BLaER1 (cell line): ENCODE data around the gene TYW1.
"Not testable (repeated sequence)": the region's sequence is repeated elsewhere in the genome, so short reads cannot be mapped to it uniquely, and the experiment has no call there.

Experiments
- H3K27ac ChIP-seq: shearing (Covaris generic); formaldehyde crosslinking; 2 replicates; pipeline ENCODE4 v1.8.1; 2022
- H3K27me3 ChIP-seq: shearing (Covaris generic); formaldehyde crosslinking; 2 replicates; pipeline ENCODE4 v1.8.1; 2022
- H3K36me3 ChIP-seq: shearing (Covaris generic); formaldehyde crosslinking; 2 replicates; pipeline ENCODE4 v1.8.1; 2022
- H3K4me1 ChIP-seq: shearing (Covaris generic); formaldehyde crosslinking; 2 replicates; pipeline ENCODE4 v1.8.1; 2022
- H3K4me2 ChIP-seq: shearing (Covaris generic); formaldehyde crosslinking; 2 replicates; pipeline ENCODE4 v1.8.1; 2022
- H3K4me3 ChIP-seq: shearing (Covaris generic); formaldehyde crosslinking; 2 replicates; pipeline ENCODE4 v1.8.1; 2022
- H3K9ac ChIP-seq: shearing (Covaris generic); formaldehyde crosslinking; 2 replicates; pipeline ENCODE4 v1.8.1; 2022
- H3K9me3 ChIP-seq: shearing (Covaris generic); formaldehyde crosslinking; 2 replicates; pipeline ENCODE4 v1.8.1; 2022
- H4K20me1 ChIP-seq: shearing (Covaris generic); formaldehyde crosslinking; 2 replicates; pipeline ENCODE4 v1.8.1; 2022
- Cebpa-rat ChIP-seq: shearing (Covaris generic); IDR thresholded peaks from 2 replicates; pipeline ENCODE4 v1.8.1; 2022

The TYW1 gene

DNA sequence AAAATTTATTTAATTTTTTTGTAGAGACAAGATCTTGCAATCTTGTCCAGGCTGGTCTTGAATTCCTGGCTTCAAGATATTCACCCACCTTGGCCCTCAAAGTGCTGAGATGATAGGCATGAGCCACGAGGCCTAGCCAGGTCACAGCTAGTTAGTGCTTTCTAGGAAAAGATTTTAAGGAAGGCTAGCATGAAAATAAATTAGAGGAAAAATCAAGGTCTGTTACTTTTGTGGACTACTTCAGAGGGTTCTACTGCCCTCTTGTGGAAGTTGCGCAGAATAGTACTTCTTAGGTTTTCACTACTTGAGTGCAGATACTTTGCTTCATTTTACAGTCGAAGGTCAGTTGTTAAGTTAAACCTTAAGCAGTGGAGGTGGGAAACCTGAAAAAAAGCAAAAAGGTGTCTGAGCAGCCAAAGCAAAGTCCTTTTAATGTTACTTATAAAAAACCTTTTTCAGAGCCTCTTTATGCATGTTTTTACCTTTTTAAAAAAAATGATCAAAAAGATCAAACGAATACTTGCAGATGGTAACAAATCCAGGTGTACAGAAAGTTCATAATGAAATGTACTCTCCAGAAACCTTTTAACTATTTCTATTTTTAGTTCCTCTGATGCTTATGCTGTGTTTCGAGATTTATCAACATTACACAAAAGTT lies 4.1 kb downstream of the TYW1 start:
- Histone ChIP-seq H3K36me3 (peaks cover 41% of the 10 kb centered on the region), H3K4me1 (peaks cover 11% of the 10 kb centered on the region)
- H3K9me3 ChIP-seq, H3K27ac ChIP-seq, H3K4me2 ChIP-seq, H3K9ac ChIP-seq, H3K4me3 ChIP-seq, H4K20me1 ChIP-seq, H3K27me3 ChIP-seq: not testable (repeated sequence)

- H3K9me3 ChIP-seq, H3K9ac ChIP-seq, H3K4me2 ChIP-seq, H4K20me1 ChIP-seq, H3K27me3 ChIP-seq, H3K27ac ChIP-seq, H3K4me3 ChIP-seq, H3K4me1 ChIP-seq: not testable (repeated sequence)
- H3K36me3 ChIP-seq, result peaks cover 69% of the 10 kb centered on the region
These were observed 7.5 kb downstream of the TYW1 start for GRCh38 chr7:67004145-67004544.

DNA sequence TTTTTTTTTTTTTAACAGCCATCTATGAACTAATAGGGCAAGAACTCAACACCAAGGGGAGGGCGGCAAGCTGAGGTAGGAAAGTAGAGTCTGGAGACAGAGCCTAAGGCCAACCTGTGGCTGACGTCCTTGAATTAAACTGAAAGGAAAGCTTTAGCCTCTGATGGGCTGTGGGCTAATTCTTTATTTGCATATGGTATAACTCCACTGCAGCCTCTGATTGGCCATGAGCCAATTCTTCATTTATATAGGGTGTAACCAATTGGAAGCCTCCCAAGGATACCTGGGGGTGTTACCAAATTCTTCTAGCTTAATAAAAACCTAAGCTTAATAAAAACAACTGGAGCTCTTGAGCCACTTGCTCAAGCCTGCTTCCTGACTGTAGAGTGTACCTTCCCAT lies 10.3 kb downstream of the TYW1 start:
- Histone ChIP-seq H3K27ac (no peak overlapping the region), H3K36me3 (peaks cover 80% of the 10 kb centered on the region), H3K4me2 (no peak overlapping the region), H3K27me3 (no peaks in the 10 kb centered on the region), H3K9ac (no peak overlapping the region), H3K4me3 (no peak overlapping the region), H4K20me1 (no peaks in the 10 kb centered on the region; the same call in 1 of the 2 replicates), H3K4me1 (peaks cover 6% of the 10 kb centered on the region; the same call in 1 of the 2 replicates), H3K9me3 (no peaks in the 10 kb centered on the region)
- TF ChIP-seq Cebpa-rat, result no peak

DNA sequence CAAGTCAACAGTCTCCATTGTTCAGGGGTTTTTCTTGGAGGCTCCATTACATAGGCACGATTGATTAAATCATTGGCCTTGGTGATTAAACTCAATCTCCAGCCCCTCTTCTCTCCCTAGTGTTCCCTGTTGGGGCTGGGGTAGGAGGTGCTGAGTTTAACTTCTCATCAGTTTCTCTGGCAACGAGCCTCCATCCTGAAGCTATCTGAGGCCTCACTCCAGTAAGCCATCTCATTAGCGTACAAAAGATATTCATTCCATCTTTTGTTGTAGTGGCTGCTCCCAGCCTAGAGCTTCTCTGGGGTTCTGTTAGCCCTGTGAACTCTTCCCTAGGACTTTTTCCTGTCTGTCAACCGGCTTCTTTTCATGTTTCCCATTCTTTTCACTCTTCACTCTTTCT lies 11.6 kb downstream of the TYW1 start:
- Histone ChIP-seq H3K4me3 (no peak overlapping the region), H3K9ac (no peak overlapping the region), H3K27me3 (no peaks in the 10 kb centered on the region), H3K4me2 (no peak overlapping the region), H3K4me1 (peaks cover 6% of the 10 kb centered on the region; the same call in 1 of the 2 replicates), H3K27ac (no peak overlapping the region), H3K9me3 (no peaks in the 10 kb centered on the region), H3K36me3 (peaks cover 89% of the 10 kb centered on the region), H4K20me1 (no peaks in the 10 kb centered on the region)
- TF ChIP-seq Cebpa-rat, result no peak

DNA sequence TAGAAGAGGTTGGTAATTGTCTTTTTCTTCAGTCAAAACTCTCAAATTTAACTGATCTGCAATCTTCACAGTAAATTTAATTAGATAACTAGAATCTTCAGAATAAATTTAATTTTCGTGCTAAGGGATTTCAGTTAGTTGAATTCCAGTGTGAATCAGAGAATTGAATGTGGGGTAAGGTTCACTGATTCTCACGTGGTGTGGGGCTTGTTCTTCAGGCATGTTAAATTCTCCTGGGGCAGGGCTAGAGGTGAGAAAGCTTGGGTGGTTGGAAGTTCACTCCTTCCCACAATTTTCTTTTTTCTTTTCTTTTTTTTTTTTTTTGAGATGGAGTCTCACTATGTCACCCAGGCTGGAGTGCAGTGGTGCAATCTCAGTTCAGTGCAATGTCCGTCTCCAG lies 13.0 kb downstream of the TYW1 start:
- H3K36me3 ChIP-seq, result peaks cover 97% of the 10 kb centered on the region
- H3K27me3 ChIP-seq, H3K4me1 ChIP-seq, H3K4me3 ChIP-seq, H3K9me3 ChIP-seq, H3K9ac ChIP-seq, H4K20me1 ChIP-seq, H3K27ac ChIP-seq, H3K4me2 ChIP-seq: not testable (repeated sequence)

DNA sequence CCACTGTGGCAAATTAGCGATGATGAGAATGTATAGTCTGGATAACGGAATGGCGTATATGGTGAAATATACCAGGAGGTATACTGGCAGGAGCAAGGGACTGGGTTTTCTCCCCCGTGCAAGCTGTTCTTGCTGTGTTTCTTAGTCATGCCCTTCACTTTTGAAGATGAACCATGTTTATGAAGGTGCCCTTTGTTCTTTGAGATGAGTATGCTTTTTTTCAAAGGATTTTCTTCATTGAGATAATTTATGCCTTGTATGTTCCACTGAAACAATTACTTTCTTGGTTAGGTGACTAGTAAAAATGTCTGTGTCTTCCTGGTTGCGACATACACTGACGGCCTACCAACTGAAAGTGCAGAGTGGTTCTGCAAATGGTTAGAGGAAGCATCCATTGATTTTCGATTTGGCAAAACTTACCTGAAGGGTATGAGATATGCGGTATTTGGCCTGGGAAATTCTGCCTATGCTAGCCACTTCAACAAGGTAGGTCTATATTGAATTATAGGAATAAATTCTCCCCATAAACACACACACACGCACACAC lies 17.5 kb downstream of the TYW1 start:
- H3K9ac ChIP-seq, H3K27me3 ChIP-seq, H3K4me1 ChIP-seq, H3K4me3 ChIP-seq, H3K4me2 ChIP-seq, H4K20me1 ChIP-seq, H3K9me3 ChIP-seq, H3K27ac ChIP-seq: not testable (repeated sequence)
- peaks cover 96% of the 10 kb centered on the region for H3K36me3 ChIP-seq

DNA sequence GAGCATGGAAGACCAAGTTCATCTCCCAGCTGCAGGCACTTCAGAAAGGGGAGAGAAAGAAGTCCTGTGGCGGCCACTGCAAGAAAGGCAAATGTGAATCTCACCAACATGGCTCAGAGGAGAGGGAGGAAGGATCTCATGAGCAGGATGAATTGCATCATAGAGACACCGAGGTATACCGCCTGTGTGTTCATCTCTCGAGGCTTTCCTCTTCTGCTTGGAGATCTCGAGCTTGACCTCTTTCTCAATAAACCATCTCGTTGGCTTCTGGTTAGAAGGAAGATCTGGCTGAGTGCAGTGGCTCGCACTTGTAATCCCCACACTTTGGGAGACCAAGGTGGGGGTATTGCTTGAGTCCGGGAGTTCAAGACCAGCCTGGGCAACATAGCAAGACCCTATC lies 21.3 kb downstream of the TYW1 start:
- H3K9me3 ChIP-seq, result not testable (repeated sequence)

GRCh38 chr7:67018940-67019339 lies 22.3 kb downstream of the TYW1 start:
- H3K9ac ChIP-seq, result no peak overlapping the region
- H3K4me2 ChIP-seq, result no peak overlapping the region
- H3K27ac ChIP-seq, result no peak overlapping the region
- H3K36me3 ChIP-seq, result peaks cover 97% of the 10 kb centered on the region
- no peak overlapping the region for H3K4me3 ChIP-seq
- no peaks in the 10 kb centered on the region for H3K9me3 ChIP-seq
- no peaks in the 10 kb centered on the region for H3K27me3 ChIP-seq
- peaks cover 7% of the 10 kb centered on the region; the same call in 1 of the 2 replicates for H4K20me1 ChIP-seq
- TF ChIP-seq Cebpa-rat, result no peak
- no peaks in the 10 kb centered on the region for H3K4me1 ChIP-seq

More for the DNA sequence above, 21.3 kb downstream of the TYW1 start:
- H3K4me1 ChIP-seq, H3K4me2 ChIP-seq, H3K4me3 ChIP-seq, H4K20me1 ChIP-seq, H3K9ac ChIP-seq, H3K27ac ChIP-seq, H3K27me3 ChIP-seq: not testable (repeated sequence)
- H3K36me3 ChIP-seq, result peaks cover 98% of the 10 kb centered on the region

GRCh38 chr7:67019562-67020390 lies 23.1 kb downstream of the TYW1 start:
- no peak overlapping the region for H3K9ac ChIP-seq
- H3K36me3 ChIP-seq, result peaks cover 97% of the 10 kb centered on the region
- no peak for TF ChIP-seq Cebpa-rat
- no peaks in the 10 kb centered on the region for H3K4me1 ChIP-seq
- H3K9me3 ChIP-seq, result no peaks in the 10 kb centered on the region
- no peak overlapping the region for H3K4me2 ChIP-seq
- peaks cover 7% of the 10 kb centered on the region; the same call in 1 of the 2 replicates for H4K20me1 ChIP-seq
- no peaks in the 10 kb centered on the region for H3K27me3 ChIP-seq
- H3K4me3 ChIP-seq, result no peak overlapping the region
- H3K27ac ChIP-seq, result no peak overlapping the region

DNA sequence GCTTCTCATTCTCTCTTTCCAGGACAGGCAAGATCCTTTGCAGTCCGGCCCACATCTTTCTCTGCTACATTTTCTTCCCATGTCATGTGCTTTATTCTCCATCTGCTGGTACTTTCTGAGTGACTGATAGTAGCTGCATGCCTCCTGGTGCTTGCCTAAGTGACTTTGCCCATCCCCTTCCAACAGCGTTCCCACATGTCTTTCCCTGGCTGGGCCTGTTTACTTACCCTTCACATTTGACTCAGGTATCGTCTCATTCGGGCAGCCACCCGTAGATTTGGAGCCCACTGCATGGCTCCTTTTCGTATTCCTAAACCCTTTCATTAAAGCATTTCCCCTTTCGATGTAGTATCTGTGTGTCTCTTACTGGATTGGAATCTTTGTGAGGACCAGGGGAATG lies 24.6 kb downstream of the TYW1 start:
- Histone ChIP-seq H3K36me3 (peaks cover 92% of the 10 kb centered on the region), H3K27ac (no peak overlapping the region), H3K4me2 (no peak overlapping the region), H3K4me3 (no peak overlapping the region), H4K20me1 (peaks cover 7% of the 10 kb centered on the region; the same call in 1 of the 2 replicates), H3K9ac (no peak overlapping the region), H3K4me1 (no peaks in the 10 kb centered on the region), H3K27me3 (no peaks in the 10 kb centered on the region), H3K9me3 (no peaks in the 10 kb centered on the region)
- no peak for TF ChIP-seq Cebpa-rat
